HG02973 (cell line): ENCODE data around the gene ETV1.
A peak's percentile ranks its signal among the peaks of the same experiment; 100 is the strongest.

Experiments
- ATAC-seq: cut with Tn5 transposase; IDR thresholded peaks from one replicate; pipeline ENCODE4 v1.9.1; 2021; ENCODE audit warnings: moderate library complexity; ENCODE audit not compliant: unreplicated experiment

Gene ETV1

DNA sequence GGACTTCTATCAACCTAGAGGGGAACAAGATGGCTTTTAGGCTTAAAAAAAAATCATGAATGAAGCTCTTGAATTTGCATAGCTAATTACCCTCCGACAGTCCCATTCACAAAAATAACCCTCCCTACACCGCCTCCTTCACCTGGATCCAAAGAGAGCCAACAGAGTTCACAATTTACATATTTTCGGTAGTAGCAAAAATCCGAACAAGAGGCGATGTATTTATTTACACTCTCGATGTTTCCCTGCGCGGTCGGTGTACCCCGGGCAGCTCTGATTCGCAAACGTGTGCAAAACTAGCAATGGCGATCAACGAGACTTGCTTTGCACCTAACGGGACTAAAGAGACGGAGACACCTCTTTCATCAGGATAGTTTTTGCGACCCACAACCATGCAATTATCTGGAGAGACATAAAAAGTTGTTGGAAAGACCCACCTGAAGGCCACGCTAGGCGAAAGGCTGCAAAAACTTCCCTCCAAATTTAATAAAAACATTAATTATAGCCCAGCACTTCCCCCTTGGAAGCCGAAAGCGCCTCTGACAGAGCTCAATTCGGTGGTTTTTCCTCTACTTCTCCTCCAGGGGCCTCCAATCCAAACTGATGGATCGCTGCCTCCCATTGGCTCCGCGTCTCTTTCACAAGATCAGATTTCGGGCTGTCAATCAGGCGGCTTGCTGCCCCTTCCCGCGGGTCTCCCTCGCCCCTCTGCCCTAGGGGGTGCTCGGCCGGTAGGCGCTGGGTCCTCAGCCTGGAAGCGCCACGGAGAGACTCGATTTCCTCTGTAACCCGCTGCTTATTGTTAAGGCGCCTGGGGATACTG, at the start of gene ETV1:
ETV1 (minus strand) TSS at position 541 of the 823 bp plus-strand sequence. CDS start 614 bp downstream, outside the sequence.
- ATAC-seq: no peak

DNA sequence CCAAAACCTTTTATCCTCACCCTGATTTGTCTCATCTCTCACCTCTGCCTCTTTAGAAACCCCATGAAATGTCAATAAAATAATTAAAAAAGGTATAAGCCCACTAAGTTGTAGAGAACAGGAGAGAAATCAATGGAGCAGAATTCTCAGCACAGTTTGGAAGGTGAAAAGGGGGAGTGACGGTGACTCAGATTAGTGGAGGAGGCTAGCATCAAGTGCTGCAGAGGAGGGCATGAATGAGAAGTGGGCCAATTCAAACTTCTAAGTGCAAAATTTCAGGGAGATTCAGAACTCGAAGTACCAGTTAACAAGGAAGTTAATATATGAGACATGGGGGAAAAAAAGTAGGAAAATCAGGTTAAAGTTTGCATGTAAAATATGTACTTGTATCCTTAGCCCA, 34.9 kb upstream of the ETV1 start:
- ATAC-seq: no peak

DNA sequence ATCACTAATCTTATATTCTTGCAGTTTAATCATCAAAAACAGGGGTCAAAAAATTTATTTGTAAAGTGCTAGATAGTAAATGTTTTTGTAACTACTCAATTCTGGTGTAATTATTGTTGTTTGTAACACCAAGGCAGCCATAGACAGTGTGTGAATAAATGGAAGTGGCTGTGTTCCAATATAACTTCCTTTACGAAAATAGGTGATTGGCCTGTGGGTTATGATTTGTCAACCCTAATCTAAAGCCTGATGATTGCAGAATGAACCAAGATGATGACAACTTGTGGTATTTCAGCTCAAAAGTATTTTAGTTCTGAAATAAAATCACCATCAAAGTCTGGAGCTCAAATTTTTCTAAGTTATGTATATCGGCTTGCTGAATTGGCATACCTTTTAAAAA, 34.4 kb upstream of the ETV1 start:
- no peak for ATAC-seq

DNA sequence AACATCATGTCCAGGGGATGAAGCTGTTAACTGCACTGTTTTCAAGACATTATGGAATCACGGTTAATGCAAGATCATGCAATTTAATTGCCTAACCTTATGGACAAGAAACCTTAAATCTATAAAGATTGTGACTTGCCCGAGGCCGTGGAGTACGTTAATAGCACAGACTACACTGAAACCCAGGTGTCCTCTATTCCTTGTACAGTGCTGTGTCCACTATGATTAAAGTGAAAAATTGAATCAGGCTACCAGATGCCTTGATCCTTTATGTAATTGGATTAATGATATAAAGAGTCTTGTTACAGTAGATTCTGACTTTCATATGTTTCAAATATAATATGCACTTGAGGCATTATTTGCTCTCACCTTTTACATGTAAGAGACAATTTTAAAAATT, 33.9 kb upstream of the ETV1 start:
- ATAC-seq: no peak

DNA sequence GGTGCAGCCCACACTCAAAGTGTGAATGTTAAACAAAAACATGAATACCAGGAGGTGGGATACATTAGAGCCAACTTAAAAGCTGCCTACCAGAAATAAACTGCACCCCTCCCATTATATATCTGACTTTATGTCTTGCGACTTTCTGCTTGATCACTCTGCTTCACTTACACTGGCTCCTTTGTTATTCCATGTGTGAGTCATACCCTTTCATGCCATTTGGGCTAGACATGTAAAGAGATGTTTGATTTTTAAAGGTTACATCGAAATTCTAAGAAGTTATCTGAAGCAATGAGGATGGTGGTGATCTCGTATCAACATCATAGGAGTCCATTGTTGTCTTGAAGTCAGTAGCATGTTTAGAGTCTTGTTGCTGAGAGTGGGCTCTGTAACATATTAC, 31.6 kb upstream of the ETV1 start:
- no peak for ATAC-seq

DNA sequence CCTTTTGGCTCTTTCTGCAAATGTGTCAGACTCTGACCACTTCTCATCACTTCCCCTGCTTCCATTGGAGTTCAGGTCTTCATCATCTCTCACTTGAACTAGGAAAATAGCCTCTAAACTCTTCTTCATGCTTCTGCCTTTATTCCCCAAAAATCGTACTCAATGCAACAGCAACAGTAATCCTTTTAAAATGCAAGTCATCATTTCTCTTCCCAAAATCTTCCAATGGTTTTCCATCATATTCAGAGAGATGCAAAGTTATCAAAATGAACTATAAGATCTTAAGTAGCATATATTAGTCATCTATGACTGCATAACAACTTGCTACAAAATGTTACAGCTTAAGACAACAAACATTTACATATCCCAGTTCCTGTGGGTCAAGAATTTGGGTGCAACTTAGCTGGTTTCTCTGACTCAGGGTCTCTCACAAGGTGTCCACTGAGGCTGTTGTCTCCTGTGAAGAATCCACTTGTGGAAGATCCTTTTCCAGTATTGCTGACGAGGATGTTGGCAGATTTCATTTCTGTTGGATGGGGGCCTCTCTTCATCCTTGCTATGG, 31.0 kb upstream of the ETV1 start:
- no peak for ATAC-seq

DNA sequence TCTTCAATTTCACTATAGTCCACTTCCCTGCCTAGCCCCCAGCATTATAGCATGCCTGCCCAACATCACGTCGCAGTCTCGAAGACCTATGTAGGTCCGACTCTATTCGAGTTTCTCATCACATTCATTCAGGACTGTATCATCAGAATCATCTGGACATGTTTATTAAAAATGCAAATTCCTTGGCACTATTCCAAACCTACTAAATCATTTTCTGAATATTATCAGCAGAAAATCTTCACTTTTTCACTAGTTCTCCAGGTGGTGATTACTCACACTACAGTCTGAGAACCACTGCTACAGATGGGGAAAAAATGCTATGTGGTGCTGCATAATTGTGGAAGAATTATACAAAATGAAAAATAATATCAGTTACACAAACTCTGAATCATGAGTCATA, 29.3 kb upstream of the ETV1 start:
- no peak for ATAC-seq

DNA sequence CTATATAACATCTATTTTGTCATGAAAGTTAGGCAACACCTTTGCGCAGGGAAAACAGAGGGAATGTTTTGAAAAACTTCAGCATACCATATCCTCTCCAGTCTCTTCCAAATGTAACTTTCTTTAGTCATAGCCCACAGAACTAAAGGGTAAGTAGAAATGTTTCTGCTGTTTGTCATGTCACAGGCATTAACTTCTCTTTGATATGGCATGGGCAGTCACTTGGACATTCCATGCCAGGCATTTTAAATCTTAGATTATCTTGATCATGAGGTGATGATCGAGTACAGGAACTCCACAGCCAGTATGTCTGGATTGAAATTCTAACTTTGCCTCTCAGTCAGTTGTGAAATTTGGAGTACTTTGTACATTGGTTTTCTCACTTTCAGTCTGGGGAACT, 27.5 kb upstream of the ETV1 start:
- no peak for ATAC-seq

DNA sequence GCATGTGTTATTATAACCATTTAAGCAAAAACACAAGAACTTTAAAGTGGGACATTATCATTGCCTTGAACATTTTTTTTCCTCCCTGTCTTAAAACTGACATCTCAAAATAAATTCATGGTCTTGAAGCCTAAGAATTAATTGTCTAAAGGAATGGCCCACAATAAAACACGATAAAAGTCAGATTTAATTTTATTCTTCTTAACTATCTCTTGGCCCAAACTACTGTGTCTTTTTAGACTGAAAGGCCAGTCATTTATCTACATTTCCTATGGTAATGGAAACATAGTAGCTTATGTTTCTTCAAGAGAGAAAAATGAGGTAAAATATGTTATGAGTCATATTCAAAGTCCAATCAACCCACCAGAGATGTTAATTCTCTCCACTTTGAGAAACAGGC, 24.4 kb upstream of the ETV1 start:
- ATAC-seq: no peak

DNA sequence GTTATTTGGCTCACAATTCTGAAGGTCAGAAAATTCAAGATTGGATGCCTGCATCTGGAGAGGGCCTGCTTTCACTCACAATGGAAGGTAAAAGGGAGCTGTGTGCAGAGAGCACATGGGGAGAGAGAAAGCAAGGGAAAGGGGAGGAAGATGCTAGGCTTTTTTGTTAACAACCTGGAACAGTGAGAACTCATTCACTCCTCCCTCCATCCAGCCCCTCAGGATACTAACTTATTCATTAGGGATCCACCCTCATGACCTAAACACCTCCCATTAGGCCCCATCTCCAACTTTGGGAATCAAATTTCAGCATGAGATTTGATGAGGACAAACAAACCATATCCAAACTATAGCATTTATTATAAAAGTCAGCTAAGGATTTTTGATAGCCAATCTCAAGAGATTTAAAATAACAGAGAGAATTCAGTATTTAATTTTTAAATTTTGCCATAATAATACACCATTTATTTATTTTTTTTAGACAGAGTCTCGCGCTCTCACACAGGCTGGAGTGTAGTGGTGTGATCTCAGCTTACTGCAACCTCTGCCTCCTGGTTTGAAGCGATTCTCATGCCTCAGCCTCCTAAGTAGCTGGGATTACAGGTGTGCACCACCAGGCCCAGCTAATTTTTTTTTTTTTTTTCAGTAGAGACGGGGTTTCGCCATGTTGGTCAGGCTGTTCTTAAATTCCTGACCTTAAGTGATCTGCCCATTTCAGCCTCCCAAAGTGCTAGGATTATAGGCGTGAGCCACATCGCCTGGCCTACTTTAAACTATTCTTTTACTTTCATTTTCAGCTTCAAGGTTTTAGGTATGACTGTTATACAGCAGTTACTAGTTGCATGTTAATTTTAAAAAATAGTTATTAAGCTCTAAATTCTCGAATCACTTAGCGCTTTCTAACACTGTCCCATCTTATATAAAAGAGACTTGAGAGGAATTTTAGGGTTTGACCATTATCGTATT, 20.3 kb upstream of the ETV1 start:
- ATAC-seq: no peak

DNA sequence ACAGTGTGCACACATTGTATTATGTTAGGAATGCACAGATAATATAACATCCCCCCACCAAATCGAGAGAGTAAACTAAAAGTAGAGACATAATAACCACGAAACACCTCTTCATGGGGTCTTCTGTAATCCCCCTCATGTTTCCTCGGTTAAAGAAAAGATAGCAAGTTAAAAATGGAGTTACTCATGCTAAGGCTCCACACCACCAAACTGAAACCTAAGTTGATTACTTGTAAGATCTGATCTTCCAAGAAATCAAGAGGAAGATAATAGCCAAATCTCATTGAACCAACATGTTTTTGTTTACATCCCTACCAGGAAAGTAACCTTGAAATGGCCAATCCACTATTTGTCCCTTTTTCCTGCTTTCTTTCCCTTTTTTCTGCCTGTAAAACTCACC, 11.7 kb upstream of the ETV1 start:
- ATAC-seq: no peak

DNA sequence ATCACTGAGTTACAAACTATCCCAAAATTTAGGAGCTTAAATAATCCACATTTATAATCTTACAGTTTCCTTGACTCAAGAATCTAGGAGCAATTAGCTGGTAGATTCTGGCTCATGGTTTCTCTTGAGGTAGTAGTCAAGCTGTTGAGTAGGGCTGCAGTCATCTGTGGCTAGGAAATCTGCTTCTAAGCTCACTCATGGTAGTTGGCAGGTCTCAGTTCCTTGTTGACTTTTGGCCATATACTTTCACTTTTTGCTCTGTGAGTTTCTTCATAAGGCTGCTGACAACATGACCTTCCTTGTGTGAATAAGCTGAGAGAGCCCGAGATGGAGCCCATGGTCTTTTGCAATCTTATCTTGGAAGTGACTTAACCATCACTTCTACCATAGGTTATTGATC, 10.8 kb upstream of the ETV1 start:
- no peak for ATAC-seq

DNA sequence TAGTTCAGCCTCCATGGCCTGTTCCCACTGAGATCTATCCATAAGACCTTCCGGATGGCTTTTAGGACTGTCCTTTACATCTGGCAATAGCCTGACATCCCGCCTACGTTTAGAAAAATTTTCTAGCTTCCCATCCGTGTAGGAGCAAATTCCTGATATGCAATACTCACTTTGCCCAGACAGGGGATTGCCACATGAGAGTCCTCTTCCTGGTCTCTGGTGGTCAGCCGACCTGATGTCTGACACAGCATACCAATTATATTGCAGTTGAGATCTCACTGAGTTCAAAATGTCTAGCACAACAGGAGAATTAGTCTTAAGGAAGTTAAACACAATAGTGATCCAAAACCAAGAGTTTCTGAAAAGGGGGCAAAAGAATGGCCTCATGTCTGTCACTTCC, 9.4 kb upstream of the ETV1 start:
- ATAC-seq: no peak

DNA sequence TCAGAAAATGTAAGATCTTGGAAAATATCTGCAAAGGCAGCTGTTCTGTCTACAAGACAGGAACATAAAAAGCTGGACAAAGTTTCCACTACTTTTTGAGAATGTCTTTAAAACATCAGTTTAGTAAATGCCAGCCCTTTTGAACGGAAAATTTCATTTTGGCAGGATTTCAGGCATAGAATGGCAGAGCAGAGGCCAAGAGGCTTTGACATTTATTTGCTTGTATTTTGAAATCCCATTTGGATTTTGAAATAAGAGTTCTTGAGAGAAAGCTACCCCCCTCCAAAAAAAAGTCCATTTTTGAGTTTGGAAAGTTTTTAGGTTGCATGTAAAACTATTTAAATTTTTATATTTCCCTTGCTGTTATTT, 3.1 kb upstream of the ETV1 start:
- no peak for ATAC-seq

DNA sequence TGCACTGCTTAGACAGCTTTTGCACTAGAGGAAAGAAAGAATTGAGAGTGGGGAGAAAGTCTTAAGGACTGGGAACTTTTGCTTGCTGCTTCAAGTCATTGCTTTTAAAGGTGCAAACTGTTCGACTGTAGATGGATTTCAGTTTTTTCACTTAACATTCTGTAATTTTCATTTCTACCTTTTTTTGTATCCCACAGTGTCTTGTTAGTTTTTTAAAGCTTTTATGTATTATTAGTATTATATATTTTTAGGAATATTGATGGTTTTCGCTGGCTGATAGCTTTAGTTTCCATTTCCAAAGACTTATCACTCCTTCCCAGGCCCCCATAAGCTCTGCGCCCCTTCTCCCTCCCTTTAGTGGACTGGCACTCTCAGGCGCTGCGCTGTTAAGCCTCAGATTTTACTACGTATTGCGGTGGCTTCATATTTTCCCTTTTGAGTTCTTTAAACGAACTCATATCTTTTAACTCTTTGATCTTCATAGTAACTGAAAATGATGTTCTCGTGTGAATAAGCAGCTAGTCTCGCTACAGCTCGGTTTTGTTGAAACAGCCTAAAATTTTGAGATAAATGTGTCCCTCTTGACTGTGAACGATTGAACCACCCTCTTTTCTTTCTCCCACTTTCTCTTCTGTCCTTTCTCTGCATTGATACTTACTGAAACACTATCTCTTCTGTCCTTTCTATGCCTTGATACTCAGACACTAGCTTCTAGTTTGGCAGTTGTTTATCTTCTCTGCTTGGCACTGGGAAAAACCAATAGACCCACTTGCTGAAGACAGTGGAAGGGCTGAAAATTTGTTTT, 2.5 kb upstream of the ETV1 start:
- no peak for ATAC-seq

DNA sequence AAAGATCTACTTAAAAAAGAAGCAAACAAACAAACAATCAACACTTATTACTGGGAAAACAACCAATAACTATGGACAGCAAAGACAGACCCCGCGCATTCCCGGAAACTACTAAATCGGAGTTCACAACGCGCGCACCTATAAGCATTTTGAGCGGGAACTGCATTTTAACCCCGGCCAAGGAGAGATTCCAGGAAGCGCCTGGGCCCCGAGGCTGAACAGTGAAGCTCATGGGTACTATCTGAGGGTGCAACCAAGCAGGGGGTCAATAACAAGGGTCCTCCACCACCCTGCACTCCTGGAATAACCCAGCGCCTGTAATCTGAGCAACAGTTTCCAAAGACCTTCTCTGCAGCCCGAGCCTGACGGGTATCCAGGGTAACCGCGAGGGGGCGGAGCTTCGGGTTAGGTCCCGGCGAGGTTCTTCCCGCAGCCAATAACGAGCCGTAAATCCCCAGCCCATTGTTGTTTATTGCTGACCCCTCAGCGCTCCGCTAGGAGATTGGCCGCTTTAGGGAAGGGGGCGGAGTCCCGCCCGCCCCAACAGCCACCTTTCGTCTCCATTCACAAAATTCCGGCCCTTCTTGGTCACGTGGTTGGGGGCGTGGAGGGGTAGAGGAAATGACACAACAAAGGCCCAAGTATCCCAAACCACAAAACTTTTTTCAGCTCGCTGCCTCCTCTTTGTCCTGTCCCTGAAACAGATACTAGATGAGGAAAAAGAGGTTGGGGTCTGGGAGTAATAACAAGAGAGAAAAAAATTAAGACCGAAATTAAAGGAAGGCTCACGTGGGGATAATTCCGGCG, 1.7 kb upstream of the ETV1 start:
- ATAC-seq: peak; percentile 52

DNA sequence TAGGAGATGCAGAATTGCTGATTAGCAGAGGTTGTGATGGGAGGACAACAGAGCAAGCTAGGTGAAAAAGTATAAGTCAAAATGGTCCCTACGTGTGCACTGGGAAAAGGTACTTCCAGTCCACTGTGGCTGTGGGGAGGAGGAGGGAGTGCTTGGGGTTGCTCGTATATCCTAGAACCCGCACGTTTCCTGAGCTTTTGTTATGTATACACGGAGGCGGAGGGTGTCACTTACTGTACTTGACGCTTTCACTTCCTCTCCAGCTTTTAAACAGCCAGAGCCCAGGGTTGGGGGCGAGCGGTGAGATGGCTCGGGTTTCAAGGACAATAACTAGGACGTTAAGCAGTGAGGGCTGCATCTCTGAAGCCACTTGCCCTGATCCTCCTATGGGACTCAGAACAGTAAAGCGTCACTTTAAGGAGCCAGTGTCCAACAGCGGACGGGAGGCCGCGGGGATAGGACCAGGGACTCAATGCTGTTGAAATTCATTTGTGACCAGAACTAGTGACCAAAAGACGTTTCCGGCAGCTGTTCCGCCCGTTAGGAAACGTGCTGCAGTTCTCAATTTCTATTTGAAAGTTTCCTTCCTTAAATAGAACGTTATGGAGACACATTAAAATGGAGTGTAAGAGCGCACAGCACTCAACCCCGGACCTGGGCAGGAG, 985 bp upstream of the ETV1 start:
- peak; percentile 59 for ATAC-seq

DNA sequence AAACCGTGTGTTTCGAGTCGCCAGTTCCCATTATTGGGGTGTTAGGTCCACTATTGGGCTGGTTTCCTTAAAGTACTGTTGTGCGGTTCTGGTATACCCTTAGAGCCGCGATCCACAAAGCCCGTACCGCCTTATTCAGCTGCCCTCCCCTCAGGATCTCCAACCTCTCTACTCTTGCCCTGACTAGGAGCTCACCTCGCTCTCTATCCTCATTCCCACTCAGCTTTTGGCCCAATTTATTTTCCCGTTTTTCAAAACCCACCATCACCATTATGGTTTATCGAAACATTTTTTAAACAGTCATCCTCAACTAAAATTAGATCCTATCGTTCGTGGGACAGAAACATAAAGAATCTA, 461 bp upstream of the ETV1 start:
- ATAC-seq: no peak

DNA sequence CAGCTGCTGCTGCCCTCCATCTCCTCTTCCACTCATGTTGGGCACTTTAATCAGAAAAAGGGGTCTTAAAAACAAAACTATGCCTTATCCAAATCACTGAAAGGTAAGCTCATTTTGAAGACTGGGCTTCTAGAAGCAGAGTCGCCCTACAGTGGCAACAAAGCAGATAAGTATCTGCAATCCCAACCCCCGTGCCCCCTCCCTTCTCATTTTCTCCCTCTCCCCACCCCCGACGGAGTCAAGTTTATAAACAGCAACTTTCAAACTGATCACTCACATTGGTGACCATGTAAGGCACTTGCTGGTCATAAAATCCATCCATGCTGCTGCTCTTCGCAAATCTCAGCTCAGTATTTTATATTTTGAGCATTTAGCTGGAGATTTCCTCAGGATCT, 738 bp downstream of the ETV1 start:
- no peak for ATAC-seq

DNA sequence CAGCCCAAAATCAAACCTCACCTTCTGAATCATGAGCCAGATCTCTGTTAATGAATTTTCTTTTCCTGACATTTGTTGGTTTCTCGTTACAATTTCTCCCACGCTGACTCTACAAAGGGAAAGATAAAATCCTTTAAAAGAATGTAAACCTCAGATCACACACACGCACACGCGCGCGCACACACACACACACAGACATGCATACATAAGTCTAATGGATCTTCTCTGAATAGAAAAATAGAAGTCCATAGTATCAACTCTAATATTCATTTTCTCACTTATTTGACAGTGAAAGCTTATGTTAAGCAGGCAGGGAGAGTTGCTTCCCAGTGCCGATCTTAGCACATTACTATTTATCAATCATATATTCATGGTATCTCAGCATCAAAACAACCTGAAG, 1.4 kb downstream of the ETV1 start:
- ATAC-seq: no peak
